CD4-positive, alpha-beta T cell treated with Interleukin-12 subunit alpha and Interleukin-12 subunit beta, for 1 hour (primary cell): ENCODE data around the gene TMEM266.

Experiments
- DNase-seq: peaks from one replicate; pipeline ENCODE4 v3.0.0-alpha.2; 2020

The TMEM266 gene

DNA sequence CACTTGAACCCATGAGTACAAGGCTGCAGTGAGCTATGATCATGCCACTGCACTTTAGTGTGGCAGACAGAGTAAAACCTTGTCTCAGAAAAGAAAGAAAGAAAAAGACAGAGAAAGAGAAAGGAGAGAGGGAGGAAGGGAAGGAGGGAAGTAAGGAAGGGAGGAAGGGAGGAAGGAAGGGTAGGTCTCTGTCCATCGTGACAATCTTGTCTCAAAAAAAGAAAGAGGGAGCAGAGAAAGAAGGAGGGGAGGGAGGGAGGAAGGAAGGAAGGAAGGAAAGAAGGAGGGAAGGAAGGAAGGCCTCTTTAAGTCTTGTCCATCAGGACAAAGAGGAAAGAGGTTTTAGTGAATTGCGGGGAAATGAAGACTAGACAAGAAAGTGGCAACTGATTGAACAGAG is 129.3 kb downstream of the TMEM266 start:
- DNase-seq = no peak

DNA sequence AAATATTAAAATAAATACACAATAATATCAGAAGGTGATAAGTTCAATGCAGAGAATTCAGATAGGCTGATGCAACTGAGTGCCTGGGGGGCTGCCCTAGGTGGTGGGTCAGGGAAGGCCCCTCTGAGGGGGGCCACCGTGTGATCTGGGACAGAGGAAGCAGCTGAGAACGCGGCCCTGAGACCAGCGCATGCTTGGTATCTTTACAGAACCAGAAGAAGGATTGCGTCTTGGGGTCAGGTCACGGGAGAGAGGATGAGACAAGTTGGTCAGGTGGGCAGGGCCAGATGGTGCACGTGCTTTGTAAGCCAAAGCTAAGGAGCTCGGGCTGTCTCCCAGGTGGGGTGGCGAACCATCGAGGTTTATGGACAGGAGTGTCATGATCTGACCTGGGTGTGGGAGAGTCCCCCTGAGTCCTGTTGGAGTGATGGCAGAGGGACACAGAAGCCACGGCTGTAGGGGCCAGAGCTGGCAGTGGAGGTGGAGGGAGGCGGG is 130.3 kb downstream of the TMEM266 start:
- no peak for DNase-seq

DNA sequence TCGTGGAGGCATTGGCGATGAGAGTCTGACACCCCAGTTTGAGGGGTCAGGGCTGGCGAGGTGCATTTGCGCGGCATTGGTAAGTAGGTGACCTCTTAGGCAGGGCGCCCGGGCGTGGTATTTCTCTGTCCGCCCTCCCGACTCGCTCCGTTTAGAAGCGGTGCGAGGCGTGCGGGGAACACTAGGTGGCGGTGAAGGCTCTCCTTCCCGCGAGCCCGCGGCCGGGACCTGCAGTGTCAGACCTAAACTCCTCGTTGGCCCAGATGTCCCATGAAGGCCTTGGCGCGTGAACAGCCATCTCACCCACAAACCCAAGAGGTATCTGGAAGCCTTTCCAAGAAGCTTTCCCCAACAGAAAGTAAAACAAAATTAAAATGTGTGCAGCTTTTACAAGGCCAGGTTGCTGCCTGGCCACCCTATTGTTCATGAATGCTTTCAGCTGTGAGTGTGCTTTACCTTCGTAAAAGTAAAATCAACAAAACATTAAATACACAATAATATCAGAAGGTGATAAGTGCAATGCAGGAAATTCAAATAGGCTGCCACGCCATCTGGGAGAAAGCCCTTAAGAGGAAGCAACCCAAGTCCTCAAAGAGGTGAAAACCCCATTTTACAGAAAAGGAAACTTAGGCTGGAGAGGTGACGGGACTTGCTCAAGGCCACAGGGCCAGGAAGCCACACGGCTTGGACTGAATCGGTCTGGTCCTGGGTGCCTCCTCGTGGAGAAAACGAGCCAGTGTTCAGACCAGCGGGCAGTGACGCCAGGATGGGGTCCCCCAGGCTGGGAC is 131.2 kb downstream of the TMEM266 start:
- DNase-seq = peak; percentile 63

DNA sequence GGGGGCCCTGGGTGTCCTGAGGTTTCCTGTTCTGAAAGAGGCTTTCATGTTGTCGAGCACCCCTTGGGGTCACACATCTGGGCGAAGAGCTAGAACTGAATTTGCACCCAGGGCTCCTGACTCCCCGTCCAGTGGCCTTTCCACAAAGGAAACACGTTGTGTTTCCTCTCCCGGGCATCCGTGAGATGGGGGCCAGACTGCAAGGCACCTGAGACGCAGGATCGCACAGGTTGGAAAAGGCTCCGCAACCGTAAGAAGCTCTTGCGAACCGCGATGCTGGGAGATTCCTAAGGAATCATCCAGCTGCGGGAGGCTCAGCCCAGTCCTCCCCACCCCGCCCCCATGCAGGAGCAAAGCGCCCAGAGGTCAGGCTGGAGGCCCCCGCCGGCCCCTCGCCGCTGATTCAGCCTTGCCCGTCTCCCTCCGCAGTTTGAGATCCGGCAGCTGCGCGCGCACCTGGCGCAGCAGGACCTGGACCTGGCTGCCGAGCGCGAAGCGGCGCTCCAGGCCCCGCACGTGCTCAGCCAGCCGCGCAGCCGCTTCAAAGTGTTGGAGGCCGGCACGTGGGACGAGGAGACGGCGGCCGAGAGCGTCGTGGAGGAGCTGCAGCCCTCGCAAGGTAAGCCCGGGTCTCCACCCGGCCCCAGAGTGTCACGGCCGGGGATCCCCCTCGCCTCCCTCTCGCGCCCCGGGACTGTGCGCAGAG is 131.9 kb downstream of the TMEM266 start:
- no peak for DNase-seq

DNA sequence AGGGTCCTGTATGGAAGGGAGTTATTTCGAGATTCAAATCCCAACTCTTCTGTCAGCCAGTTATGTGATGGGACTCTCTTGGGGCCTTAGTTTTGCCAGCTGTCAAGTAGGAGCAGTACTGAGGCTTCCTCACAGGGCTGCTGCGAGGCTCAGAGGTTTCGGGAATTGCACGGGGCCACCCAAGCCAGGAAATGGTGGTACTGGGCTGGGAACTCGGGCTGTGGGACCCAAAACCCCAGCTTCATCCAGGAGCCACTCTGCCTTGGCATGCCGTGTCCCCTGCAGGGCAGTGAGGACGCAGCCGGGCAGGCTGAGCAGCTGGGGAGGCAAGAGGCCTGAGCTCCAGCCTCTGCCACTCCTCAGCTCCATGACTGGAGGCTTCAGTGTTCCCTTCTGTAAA is 132.9 kb downstream of the TMEM266 start:
- no peak for DNase-seq

DNA sequence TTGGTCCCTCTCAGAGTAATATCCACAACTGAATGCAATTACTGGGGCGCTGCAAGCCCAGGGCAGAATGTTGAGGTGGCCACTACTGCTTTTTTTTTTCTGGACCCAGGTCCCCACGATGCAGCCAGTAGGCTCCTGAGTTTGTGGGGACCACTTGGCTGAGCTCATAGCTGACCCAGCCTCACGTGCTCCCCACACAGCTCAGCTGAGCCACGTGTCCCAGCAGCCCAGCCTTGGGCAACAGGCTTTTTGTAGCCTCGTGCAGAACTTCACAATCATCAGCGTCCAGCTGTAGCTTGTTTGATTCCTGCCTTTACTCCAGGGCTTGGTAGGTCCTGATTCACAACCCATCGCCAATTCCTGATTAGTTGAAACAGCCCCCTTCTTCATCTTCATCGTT is 134.1 kb downstream of the TMEM266 start:
- DNase-seq = no peak

DNA sequence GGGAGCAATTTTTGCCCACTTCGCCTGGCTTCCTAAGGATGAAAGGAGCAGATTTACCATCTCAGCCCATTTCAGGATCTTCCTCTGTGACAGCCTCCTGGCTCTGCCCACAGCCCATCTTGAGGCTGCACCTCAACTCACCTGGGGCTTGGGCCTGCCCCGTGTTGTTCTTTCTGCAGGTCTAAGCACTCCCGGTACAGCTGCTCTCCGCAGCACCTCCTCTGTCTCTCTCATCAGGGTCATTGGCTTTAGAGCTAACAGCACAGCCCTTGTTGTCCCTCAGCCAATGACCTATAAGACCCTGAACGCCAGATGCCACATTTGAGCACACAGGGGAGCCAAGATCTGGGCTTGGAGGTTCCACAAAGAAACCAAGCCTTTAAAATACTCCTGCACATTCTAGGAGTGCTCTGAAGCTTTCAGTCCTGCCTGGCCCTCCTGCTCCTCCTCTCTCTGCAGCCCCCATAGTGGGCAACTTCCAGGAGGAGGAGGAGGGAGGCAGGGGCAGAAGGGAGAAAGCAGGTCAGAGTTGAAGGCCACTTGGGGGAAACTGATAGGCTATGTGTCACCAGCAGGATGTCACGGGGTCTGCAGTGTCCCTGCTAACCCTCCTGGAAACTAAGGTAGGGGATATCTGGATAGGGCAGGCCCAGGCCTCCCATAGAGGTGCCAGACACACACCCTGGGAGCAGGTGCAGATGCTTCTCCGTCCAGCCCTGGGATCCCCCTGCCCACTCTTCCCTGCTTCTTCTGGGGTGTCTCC is 135.9 kb downstream of the TMEM266 start:
- no peak for DNase-seq

DNA sequence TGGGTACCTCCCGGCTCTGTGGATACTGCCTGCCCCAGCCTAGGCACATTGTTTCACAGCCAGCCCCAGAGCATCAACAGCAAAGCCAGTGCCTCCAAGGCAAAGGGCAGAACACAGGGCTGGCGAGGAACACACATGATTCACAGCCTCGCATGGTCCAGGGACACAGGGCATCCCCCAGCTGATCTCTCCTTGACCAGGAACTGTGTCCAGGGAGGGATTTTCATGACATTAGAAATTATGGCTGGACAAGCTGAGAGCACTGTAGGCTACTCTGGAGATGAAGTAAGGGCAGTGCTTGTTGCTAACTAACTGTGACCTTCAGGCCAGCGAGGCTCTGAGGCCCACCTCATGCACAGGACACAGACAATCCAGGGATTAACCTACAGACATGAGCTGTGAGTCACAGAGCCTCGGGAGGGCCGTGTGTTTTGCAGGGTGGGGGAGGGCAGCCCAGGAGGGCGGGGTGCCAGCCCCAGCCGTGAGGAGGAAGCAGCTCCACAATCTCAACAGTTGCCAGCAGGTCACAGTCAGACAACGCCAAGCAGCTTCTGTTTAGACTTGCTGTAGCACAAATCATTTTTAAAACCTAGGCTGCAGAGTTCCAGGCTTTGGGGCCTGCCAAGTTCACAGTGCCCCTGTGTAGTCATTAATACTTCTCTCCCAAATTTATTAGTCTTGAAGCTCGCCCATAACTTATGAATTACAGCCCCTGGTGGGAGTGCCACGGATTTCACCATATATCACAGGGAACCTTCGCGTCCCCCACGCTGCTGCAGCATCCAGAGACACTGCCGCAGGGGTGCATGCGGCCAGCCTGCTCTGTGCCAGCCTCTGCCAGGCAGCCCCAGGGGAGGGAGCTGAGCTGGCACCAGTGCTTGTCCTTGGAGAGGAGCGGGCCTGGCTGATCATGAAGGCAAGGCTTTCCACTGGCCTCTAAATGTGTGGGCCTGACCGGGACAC is 136.8 kb downstream of the TMEM266 start:
- DNase-seq = no peak

DNA sequence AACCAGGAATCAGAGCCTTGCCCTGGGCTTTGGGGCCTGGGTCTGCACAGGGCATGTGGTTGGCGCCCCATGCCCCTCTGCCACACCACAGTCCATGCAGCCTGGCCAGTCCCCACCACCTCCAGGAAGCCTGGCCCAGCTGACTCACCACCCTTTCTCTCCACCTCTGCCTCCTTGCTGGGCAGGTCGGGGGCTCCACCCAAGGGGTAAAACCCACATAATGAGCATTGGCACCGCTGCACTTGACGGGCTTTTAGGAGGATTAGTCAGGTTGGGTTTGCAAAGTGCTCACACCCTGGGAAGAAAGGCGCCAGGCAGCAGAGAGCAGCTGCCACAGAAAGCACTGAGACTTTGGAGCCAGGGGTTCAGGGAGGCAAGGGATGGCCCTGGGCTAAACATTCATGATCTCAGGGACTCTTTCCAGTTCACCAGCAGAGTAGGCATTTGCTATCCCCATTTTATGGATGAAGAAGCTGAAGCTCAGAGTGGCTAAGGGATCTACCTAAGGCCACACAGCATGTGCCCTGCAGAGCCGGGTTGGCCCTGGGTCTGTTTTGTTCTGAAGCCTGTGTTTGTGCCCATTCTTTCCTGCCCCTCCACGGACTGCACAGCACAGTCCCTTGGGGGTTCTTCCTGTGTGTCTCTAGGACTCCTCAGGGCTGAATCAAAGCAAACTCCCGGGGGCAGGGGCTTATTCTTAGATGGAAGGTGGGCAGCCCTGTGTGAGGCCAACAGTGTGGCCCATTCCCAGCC is 138.1 kb downstream of the TMEM266 start:
- DNase-seq = no peak

DNA sequence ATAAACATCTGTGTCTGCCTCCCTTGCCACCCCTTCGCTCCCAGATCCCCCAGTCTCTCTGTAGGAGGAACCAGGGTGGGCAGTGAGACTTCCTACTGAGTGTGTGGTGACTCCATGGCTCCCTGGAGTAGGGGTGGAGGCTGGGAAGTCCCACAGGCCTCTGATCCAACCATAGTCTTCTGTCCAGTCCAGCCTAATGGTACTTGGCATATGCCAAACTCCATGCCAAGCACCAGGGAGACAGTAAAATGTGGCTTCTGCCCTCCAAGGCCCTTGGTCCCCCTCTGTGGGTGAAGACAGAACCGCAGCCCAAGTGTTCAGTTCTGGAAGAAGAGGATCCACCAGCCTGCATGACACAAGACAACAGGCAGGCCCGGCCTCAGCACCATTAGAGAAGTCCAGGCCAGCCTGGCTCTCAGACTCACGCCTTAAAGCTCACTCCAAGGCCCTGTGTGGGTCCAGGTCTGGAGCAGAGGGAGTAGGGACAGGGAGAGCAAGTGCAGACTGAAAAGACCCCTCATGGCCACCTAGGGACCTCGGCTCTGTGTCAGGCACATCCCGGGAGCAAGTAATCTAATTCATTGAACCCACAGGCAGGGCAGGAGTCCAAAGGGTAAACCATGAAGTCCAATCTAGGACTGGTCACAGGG is 138.8 kb downstream of the TMEM266 start:
- DNase-seq = no peak

DNA sequence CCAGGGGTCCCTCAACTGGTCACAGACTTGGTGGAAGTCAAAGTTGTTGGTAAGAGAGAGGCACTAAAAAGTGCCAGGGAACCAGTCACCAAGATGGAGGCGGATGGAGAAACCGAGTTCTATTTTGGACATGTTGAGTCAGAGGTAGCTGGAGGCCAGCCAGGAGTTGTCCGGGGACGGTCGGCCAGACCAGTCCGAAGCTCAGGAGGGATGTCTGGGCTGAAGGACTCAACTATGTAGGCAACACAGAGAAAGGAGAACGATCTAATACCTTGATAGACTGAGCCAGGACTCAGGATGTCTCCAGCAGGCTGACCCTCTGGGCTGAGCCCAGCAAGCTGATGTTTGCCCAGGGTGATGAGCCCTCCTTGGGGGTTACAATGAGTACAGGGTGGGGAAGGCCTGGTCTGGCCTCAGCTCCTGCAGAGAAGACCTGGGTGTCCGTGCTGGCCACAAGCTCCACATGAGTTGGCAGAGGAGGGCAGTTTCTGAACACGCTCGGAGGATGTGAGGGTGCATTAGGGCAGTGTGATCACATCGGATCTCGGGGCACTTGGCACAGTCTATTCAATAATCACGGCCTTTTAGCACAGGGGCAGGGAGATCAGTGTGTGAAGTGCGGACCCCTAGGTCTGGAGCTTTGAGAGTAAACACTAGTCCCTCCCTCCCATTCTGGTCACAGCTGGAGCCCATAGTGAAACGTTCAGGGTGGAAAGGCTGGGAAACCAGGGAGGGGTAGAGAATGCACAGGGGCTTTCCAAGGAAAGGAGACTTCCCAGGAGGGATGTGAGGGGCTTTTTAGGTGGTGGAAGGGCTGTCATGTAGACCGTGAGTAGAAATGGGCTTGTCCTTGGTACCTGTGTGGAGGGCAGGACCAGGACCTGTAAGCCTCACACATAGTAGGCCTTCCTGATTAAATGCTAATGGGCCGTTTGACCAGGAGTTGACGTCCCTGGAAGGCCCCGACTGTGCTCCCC is 139.6 kb downstream of the TMEM266 start:
- no peak for DNase-seq

DNA sequence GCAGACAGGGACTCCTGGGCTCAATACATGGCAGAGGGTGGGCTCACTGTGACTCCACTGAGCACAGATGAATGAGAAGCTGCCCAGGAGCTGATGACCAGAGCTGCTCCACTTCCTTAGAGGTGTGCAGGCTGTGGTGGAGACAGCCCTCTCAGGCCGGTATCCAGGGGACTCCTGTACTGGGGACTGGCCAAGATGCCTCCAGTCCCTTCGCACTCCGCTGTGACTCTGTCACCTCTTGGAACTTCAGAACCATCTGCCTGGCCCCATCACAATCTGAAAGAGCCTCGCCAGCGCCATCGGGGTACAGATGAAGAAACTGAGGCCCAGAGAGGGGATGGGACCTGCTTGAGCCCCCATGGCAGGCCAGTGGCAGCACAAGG is 140.3 kb downstream of the TMEM266 start:
- no peak for DNase-seq

DNA sequence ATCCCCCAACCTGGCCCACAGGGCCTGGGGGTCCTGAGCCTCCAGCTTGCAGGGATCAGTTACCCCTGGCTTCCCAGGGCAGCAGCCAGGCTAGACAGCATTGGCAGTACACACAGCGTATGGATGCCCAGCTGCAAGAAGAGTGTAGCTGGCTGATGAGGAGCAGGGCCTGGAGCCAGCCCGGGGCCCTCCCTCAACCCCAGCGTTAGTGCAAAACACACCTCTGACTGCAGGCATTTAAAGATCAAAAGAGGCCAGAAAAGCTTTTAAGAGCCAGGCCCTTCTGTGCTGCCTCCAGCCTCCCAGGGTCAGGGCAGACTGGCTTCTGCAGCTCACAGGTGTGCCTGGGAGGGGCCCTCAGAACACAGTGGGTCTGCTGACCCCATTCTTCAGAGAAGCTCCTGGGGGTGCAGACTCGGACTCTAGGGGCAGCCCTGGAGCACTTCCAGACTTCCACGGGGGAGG is 140.9 kb downstream of the TMEM266 start:
- DNase-seq = no peak

DNA sequence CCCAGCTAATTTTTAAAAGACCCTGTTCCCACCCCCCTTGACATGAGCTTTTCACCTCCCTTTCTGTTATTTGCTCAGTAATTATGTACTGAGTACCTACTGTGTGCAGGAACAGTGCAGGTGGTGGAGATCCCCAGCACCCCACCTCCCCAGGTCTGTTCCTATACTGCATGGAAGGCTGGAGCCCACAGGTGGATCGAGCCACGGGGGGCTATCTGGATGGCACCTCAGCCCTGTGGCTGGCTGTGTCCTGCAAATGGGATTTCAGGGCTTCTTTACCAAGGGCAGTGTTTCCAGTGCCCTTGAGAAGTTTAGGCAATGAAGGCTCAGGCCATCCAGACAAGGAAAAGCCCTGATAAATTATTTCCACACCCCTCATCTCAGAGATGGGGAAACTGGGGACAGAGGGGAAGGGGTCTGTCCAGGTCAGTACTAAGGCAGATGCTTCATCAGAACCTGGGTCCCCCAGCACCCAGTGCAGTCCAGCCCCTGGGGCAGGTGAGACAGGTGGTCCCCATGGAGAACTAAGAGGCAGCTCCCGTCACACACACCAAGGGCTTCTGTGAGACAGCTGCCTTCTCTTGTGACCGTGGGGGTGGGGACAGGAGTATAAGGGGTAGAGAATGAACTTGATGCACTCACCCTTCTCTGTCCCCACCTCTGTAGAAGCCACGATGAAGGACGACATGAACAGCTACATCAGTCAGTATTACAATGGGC is 141.9 kb downstream of the TMEM266 start:
- no peak for DNase-seq

DNA sequence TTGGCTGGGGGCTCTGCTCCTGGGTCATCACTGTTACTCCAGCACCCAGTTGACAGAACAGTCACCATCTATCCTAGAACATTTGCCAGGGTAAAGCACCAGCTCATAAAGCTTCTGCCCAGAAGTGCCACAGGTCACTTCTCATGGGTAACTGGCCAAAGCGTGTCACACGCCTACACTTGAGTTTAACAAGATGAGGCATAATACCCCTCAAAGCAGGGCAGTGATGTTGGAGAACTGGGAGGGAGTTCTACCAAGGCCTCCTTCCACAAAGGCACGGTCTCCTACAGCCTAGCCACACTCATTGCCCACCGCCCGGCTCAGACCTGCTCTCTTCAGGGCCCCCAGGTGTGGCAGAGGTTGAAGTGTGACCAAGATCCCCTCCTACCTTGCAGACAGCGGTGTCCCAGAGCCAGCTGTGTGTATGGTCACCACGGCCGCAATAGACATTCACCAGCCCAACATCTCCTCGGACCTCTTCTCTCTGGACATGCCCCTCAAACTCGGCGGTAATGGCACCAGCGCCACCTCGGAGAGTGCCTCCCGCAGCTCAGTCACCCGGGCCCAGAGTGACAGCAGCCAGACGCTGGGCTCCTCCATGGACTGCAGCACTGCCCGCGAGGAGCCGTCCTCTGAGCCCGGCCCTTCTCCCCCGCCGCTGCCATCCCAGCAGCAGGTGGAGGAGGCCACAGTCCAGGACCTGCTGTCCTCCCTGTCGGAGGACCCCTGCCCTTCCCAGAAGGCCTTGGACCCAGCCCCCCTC is 143.7 kb downstream of the TMEM266 start:
- no peak for DNase-seq

DNA sequence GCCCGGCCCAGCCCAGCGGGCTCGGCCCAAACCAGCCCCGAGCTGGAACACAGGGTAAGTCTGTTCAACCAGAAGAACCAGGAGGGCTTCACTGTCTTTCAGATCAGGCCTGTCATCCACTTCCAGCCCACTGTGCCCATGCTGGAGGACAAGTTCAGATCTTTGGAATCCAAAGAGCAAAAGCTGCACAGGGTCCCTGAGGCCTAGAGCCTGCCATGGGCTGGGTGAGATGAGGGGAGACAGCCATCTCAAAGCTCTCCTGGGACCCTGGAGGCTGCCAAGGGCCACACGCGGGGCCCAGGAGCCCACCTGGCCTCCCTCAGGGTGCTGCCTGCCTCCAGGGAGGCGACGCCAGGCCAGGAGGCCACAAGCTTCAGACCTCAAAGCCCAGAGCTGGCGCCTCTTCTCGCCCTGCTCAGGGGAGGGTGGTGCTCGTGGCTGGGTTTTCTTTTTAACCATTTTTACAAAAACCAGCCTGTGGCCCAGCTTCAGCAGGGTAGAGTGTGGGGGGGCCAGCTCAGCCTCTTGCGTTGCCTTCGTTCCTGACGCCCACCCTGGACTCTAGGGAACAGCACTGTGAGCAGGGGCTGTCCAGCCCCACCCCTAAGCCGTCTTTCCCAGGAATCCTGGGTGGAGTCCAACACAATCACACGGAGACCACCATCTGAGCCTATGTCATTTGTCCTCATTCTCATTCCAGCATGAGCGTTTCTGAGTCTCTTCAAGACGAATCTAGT is 144.5 kb downstream of the TMEM266 start:
- DNase-seq = no peak

DNA sequence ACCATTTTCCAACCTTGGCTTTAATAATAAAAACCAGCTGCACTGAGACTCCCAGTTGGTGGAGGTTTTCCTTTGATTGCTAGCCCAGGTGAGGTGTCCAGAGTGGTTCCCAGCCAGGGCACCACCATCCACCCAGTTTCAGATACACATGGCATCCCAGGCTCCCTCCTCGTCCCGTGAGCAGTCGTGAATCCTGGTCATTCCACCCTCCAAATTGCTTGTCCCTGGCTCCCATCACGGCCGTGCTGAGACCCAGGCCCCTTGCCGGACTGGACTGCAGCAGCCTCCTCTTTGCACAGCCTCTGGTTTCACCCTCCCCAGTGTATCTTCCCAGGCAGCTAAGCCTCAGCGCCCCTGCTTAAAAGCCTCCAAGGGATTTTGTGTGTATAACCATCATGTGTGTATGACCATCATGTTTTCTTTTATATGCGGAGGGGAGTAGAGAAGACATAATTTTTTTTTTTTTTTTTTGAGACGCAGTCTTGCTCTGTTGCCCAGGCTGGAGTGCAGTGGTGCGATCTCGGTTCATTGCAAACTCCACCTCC is 145.2 kb downstream of the TMEM266 start:
- no peak for DNase-seq
